Muscle layer of duodenum (tissue), 2 donors: ENCODE results near the gene UTY.

Experiments used
- H3K27ac ChIP-seq: one replicate; pipeline ENCODE4 v1.7.0; 2013; ENCODE audit warnings: mild to moderate bottlenecking, low read length
- H3K27me3 ChIP-seq: one replicate; pipeline ENCODE4 v1.7.0; 2013; ENCODE audit warnings: low read depth, mild to moderate bottlenecking, control low read depth, low read length
- H3K36me3 ChIP-seq, 2 donors: one replicate each; pipeline ENCODE4 v1.7.0; 2013; ENCODE audit warnings: low read length in 2 of 2, control low read depth in 1 of 2, mild to moderate bottlenecking in 1 of 2; ENCODE audit not compliant: insufficient read depth in 2 of 2, control insufficient read depth in 1 of 2
- H3K4me1 ChIP-seq, 2 donors: one replicate each; pipeline ENCODE4 v1.7.0; 2013; ENCODE audit warnings: low read length in 2 of 2, mild to moderate bottlenecking in 2 of 2, control low read depth in 1 of 2, moderate library complexity in 1 of 2; ENCODE audit not compliant: insufficient read depth in 2 of 2, control insufficient read depth in 1 of 2
- H3K4me3 ChIP-seq, 2 donors: one replicate each; pipeline ENCODE4 v1.7.0; 2013; ENCODE audit warnings: low read length in 2 of 2, low read depth in 1 of 2, mild to moderate bottlenecking in 1 of 2
- H3K9me3 ChIP-seq, 2 donors: one replicate each; pipeline ENCODE4 v1.7.0; 2013; ENCODE audit warnings: low read length in 2 of 2, control low read depth in 1 of 2, mild to moderate bottlenecking in 1 of 2; ENCODE audit not compliant: control insufficient read depth in 1 of 2
- donor health status: healthy.

UTY gene

GRCh38 chrY:13479828-13480227, at the start of gene UTY:
Gene UTY, minus strand, starts transcription at chrY:13480033. Its CDS starts 368 bp downstream, at chrY:13479665.
- Histone ChIP-seq H3K4me1 (peaks cover 4 to 8% of the 10 kb centered on the region in 2 donors), H3K36me3 (no peaks in the 10 kb centered on the region), H3K9me3 (no peaks in the 10 kb centered on the region), H3K27me3 (no peaks in the 10 kb centered on the region), H3K4me3 (peak within 1 kb of the TSS; percentile 76 to 91), H3K27ac (peak within 1 kb of the TSS; percentile 99)

DNA sequence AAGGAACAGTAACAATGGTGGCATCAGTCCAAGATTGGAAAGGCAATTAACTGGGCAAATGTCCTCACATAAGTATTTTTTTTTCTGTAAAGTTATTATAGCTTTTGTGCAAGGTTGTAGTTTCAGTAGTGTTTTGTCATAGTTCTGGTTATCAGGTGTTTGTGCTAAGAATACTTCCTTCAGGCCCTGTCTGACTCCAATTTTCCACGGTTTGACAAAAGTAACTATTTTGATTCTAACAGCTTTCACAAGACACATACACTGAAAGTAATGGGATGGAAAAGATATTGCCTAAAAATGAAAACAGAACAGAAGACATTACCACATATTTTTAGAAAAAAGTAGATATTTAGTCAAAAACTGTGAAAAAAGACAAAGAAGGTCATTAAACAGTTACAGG, 40.6 kb upstream of the UTY start:
- H3K27ac ChIP-seq = no peak overlapping the region
- H3K27me3 ChIP-seq = no peaks in the 10 kb centered on the region
- no peaks in the 10 kb centered on the region for H3K36me3 ChIP-seq
- H3K4me1 ChIP-seq = no peaks in the 10 kb centered on the region
- H3K9me3 ChIP-seq = no peaks in the 10 kb centered on the region
- no peak overlapping the region for H3K4me3 ChIP-seq

GRCh38 chrY:13501215-13501614, 21.4 kb upstream of the UTY start:
- H3K4me3 ChIP-seq = no peak overlapping the region

GRCh38 chrY:13493737-13494136, 13.9 kb upstream of the UTY start:
- H3K36me3 ChIP-seq = no peaks in the 10 kb centered on the region

More at GRCh38 chrY:13501215-13501614, 21.4 kb upstream of the UTY start:
- H3K4me1 ChIP-seq = no peaks in the 10 kb centered on the region
- no peak overlapping the region for H3K27ac ChIP-seq
- H3K36me3 ChIP-seq = no peaks in the 10 kb centered on the region
- no peaks in the 10 kb centered on the region for H3K9me3 ChIP-seq
- H3K27me3 ChIP-seq = no peaks in the 10 kb centered on the region

GRCh38 chrY:13492408-13492807, 12.6 kb upstream of the UTY start:
- Histone ChIP-seq H3K27me3 (no peaks in the 10 kb centered on the region), H3K4me1 (no peaks in the 10 kb centered on the region)

More at GRCh38 chrY:13493737-13494136, 13.9 kb upstream of the UTY start:
- Histone ChIP-seq H3K9me3 (no peaks in the 10 kb centered on the region), H3K27me3 (no peaks in the 10 kb centered on the region), H3K4me1 (no peaks in the 10 kb centered on the region), H3K27ac (no peak overlapping the region), H3K4me3 (no peak overlapping the region)

DNA sequence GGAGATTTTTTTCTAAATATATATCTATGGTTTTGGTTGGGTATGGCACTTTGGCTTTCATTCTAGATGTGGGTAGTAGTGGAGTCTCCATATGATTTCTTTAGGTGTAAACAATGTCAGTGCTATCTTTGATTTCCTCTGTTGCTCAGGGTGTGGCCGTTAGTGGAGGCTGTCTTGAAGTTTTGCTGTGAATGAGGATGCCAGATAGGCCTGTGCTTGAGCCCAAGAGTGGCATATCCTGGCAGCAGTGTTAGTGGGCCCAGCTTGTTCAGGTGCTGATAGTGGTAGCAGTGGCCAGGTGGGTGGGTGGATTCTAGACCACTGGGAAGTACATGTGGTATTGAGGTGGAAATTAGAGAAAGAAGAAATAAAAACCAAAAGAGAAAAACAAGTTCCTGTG, 8.9 kb upstream of the UTY start:
- H3K9me3 ChIP-seq = no peaks in the 10 kb centered on the region
- no peak overlapping the region for H3K4me3 ChIP-seq
- no peaks in the 10 kb centered on the region for H3K36me3 ChIP-seq
- H3K27me3 ChIP-seq = no peaks in the 10 kb centered on the region
- H3K4me1 ChIP-seq = no peaks in the 10 kb centered on the region
- no peak overlapping the region for H3K27ac ChIP-seq

More at GRCh38 chrY:13492408-13492807, 12.6 kb upstream of the UTY start:
- H3K4me3 ChIP-seq = no peak overlapping the region
- H3K9me3 ChIP-seq = no peaks in the 10 kb centered on the region
- no peaks in the 10 kb centered on the region for H3K36me3 ChIP-seq
- no peak overlapping the region for H3K27ac ChIP-seq

DNA sequence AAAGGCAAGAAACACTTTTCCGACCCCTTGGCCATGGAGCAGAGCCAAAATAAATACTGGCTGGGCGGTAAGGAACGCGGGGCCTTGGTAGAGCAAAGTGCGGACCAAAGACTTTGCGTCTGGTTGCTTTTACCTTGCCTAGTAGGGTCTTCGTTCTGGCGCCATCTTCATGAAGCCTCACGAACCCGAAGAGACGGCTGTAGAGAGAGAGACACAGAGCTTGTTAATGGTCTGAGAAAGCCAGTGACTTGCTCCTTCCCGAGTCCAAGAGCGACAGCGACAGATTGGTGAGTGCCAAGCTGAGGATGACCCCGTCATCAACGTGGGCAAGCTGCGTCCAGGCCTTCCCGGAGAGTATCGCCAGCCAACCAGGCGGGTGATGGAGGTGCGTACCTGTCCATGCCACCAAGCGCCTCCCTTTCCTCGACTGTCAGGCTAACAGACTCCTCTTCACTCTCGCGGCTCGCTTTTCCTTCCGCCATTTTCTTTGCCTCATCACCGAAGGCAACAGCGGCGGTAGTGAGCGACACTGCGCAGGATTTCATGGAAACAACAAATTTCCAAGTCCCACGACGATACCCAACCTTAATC, 617 bp downstream of the UTY start:
- peak overlapping the region; percentile 76 to 91 for H3K4me3 ChIP-seq
- H3K27ac ChIP-seq = peak overlapping the region; percentile 99
- no peaks in the 10 kb centered on the region for H3K36me3 ChIP-seq
- H3K27me3 ChIP-seq = no peaks in the 10 kb centered on the region
- peaks cover 4 to 12% of the 10 kb centered on the region in 2 donors for H3K4me1 ChIP-seq
- no peaks in the 10 kb centered on the region for H3K9me3 ChIP-seq

DNA sequence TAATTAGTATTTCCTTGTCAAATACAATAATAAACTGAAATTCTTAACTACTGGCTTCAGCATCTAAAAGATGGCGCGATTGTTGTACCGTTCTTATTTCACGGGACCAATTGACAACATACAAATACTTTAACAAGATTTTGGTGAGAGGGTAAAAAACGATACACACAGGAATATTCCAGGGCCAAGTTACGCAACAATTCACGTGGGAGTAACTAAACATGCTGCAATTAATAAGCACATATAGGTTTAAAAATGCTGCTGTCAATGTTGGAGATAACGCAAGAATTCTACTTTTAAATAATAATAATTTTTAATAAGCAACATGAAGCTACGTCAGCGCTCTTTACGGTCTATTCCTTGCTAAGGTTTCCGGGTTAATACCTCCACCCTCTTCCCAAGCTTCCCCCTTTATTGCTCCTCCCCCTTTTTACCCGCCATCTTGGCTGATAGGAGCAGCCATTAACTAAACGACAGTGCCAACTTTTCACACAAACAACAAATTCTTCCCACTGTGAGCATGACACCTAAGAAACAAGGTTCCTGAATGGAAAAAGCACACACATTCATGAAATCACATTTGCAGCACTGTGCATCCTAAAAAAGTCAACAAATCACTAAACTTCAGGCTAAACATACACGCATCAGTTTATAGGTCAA, 1.6 kb downstream of the UTY start:
- H3K4me3 ChIP-seq = peak overlapping the region; percentile 76 to 91
- no peaks in the 10 kb centered on the region for H3K9me3 ChIP-seq
- peak overlapping the region; percentile 99 for H3K27ac ChIP-seq
- no peaks in the 10 kb centered on the region for H3K36me3 ChIP-seq
- peaks cover 4 to 12% of the 10 kb centered on the region in 2 donors for H3K4me1 ChIP-seq
- H3K27me3 ChIP-seq = no peaks in the 10 kb centered on the region

DNA sequence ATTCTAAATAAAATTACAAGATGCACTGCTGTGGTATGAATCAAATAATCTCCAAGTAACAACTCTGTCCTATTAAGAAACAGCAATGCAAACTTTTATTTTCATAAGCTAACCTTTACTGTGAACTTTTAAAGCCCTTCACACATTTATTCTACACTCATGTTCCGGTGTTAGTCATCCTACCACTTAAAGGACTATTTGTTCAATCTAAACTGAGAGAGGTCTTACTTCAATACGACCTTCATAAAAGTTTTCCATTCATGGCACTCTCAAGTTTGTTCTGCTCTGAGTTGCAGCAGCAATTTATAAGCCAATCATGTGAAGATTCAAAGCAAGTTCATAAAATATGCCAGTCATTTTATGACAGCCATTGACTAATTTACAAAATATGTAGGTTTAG, 4.8 kb downstream of the UTY start:
- Histone ChIP-seq H3K27ac (no peak overlapping the region), H3K36me3 (no peaks in the 10 kb centered on the region), H3K4me1 (peaks cover 4 to 17% of the 10 kb centered on the region in 2 donors), H3K27me3 (no peaks in the 10 kb centered on the region), H3K9me3 (no peaks in the 10 kb centered on the region), H3K4me3 (no peak overlapping the region)

DNA sequence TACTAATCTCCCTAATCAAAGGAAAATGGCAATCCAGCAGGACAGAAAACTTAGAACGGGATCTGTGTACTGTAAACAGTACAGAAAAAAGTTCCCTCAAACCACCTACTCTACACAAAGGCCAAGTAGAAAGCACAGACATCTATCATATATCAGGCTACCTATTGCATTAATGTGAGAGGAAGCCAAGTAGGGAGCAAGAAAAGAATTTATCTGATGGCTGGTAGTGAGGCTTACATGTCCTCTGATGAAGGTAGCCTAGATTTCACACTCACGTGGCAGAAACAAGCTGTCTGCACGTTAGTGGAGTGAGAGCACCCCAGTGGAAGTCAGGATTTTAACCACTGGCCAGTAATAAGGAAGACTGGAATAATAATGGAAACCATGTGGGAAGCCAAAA, 28.3 kb downstream of the UTY start:
- Histone ChIP-seq H3K27me3 (no peaks in the 10 kb centered on the region), H3K4me3 (no peak overlapping the region), H3K27ac (no peak overlapping the region), H3K4me1 (peaks cover 0 to 9% of the 10 kb centered on the region in 2 donors), H3K36me3 (peaks cover 0 to 4% of the 10 kb centered on the region in 2 donors), H3K9me3 (no peaks in the 10 kb centered on the region)

GRCh38 chrY:13450596-13451130, 29.2 kb downstream of the UTY start:
- Histone ChIP-seq H3K27ac (no peak overlapping the region), H3K36me3 (peaks cover 0 to 4% of the 10 kb centered on the region in 2 donors), H3K27me3 (no peaks in the 10 kb centered on the region)

More at GRCh38 chrY:13450596-13451130, 29.2 kb downstream of the UTY start:
- Histone ChIP-seq H3K4me1 (peaks cover 0 to 9% of the 10 kb centered on the region in 2 donors), H3K9me3 (no peaks in the 10 kb centered on the region), H3K4me3 (no peak overlapping the region)
